H9 (cell line): ENCODE measurements around the gene RASGRP3. TPM values are rescaled to one million over a fixed set of nuclear protein-coding genes. Genes with fewer than 3 reads are reported as not detected.
A peak's percentile ranks its signal among the peaks of the same experiment; 100 is the strongest.

Source experiments
- DNase-seq: peaks from one replicate; pipeline ENCODE4 v3.0.0-alpha.2; 2017
- H2AFZ ChIP-seq: one replicate; pipeline ENCODE4 v1.6.1; 2013; ENCODE audit warnings: mild to moderate bottlenecking, low read length, control low read depth, moderate library complexity
- H2AK5ac ChIP-seq: 2 replicates; pipeline ENCODE4 v1.6.1; 2013; ENCODE audit warnings: low read length, control low read depth, mixed read lengths; ENCODE audit not compliant: insufficient read length
- H2BK120ac ChIP-seq: one replicate; pipeline ENCODE4 v1.6.1; 2013; ENCODE audit warnings: low read depth, mild to moderate bottlenecking, low read length, control low read depth, inconsistent platforms; ENCODE audit not compliant: poor library complexity, severe bottlenecking
- H2BK12ac ChIP-seq: 2 replicates; pipeline ENCODE4 v1.6.1; 2013; ENCODE audit warnings: low read length, control low read depth, mixed read lengths, low read depth; ENCODE audit not compliant: insufficient read length
- H2BK15ac ChIP-seq: 2 replicates; pipeline ENCODE4 v1.6.1; 2013; ENCODE audit warnings: low read depth, low read length, control low read depth
- H2BK20ac ChIP-seq: one replicate; pipeline ENCODE4 v1.6.1; 2013; ENCODE audit warnings: low read depth, mild to moderate bottlenecking, low read length, control low read depth, inconsistent platforms; ENCODE audit not compliant: poor library complexity, severe bottlenecking
- H2BK5ac ChIP-seq: 2 replicates; pipeline ENCODE4 v1.6.1; 2013; ENCODE audit warnings: low read length, control low read depth, mixed read lengths; ENCODE audit not compliant: insufficient read length
- H3K14ac ChIP-seq: 2 replicates; pipeline ENCODE4 v1.6.1; 2013; ENCODE audit warnings: low read length, control low read depth; ENCODE audit not compliant: insufficient read depth
- H3K18ac ChIP-seq: 2 replicates; pipeline ENCODE4 v1.6.1; 2013; ENCODE audit warnings: low read depth, mild to moderate bottlenecking, mixed read lengths, low read length, control low read depth; ENCODE audit not compliant: insufficient read length
- H3K23ac ChIP-seq: 2 replicates; pipeline ENCODE4 v1.6.1; 2013; ENCODE audit warnings: low read length, control low read depth, mixed read lengths, low read depth; ENCODE audit not compliant: insufficient read length
- H3K23me2 ChIP-seq: 2 replicates; pipeline ENCODE4 v1.6.1; 2013; ENCODE audit warnings: low read depth, mild to moderate bottlenecking, mixed read lengths, low read length, control low read depth; ENCODE audit not compliant: insufficient read length, poor library complexity, severe bottlenecking
- H3K27ac ChIP-seq: 2 replicates; pipeline ENCODE4 v1.5.1; 2013; ENCODE audit warnings: low read length, control low read depth, mixed read lengths, low read depth; ENCODE audit not compliant: insufficient read length
- H3K27me3 ChIP-seq: 2 replicates; pipeline ENCODE4 v1.6.1; 2013; ENCODE audit warnings: low read length, control low read depth, inconsistent platforms; ENCODE audit not compliant: insufficient read depth
- H3K4ac ChIP-seq: 2 replicates; pipeline ENCODE4 v1.6.1; 2013; ENCODE audit warnings: low read depth, mild to moderate bottlenecking, control low read depth, inconsistent platforms, low read length, moderate library complexity
- H3K4me1 ChIP-seq: 2 replicates; pipeline ENCODE4 v1.6.1; 2013; ENCODE audit warnings: low read length, control low read depth, inconsistent platforms; ENCODE audit not compliant: insufficient read depth
- H3K4me2 ChIP-seq: 2 replicates; pipeline ENCODE4 v1.6.1; 2013; ENCODE audit warnings: low read length, control low read depth, mixed read lengths; ENCODE audit not compliant: insufficient read length, insufficient read depth
- H3K56ac ChIP-seq: 2 replicates; pipeline ENCODE4 v1.6.1; 2013; ENCODE audit warnings: low read depth, mild to moderate bottlenecking, mixed read lengths, low read length, control low read depth; ENCODE audit not compliant: insufficient read length
- H3K79me1 ChIP-seq: 2 replicates; pipeline ENCODE4 v1.6.1; 2013; ENCODE audit warnings: low read depth, mild to moderate bottlenecking, moderate library complexity, low read length, control low read depth, inconsistent platforms; ENCODE audit not compliant: insufficient read depth, poor library complexity, severe bottlenecking
- H3K79me2 ChIP-seq: 2 replicates; pipeline ENCODE4 v1.6.1; 2013; ENCODE audit warnings: low read length, control low read depth, inconsistent platforms; ENCODE audit not compliant: insufficient read depth
- H3K9ac ChIP-seq: 2 replicates; pipeline ENCODE4 v1.6.1; 2013; ENCODE audit warnings: low read length, control low read depth, mixed read lengths; ENCODE audit not compliant: insufficient read length; ENCODE audit errors: extremely low read depth
- H3K9me3 ChIP-seq: one replicate; pipeline ENCODE4 v1.6.1; 2013; ENCODE audit warnings: low read depth, low read length, inconsistent platforms; ENCODE audit not compliant: control insufficient read depth
- H3T11ph ChIP-seq: one replicate; pipeline ENCODE4 v1.6.1; 2013; ENCODE audit warnings: mild to moderate bottlenecking, low read length, control low read depth, inconsistent platforms
- H4K20me1 ChIP-seq: one replicate; pipeline ENCODE4 v1.6.1; 2013; ENCODE audit not compliant: control insufficient read depth, insufficient read length, insufficient read depth
- H4K5ac ChIP-seq: 2 replicates; pipeline ENCODE4 v1.6.1; 2013; ENCODE audit warnings: low read depth, mild to moderate bottlenecking, mixed read lengths, low read length, control low read depth; ENCODE audit not compliant: insufficient read length
- H4K8ac ChIP-seq: replicated peaks from 2 replicates; pipeline ENCODE4 v1.6.1; 2013; ENCODE audit warnings: low read length, control low read depth, mixed read lengths, low read depth; ENCODE audit not compliant: insufficient read length
- H4K91ac ChIP-seq: 2 replicates; pipeline ENCODE4 v1.6.1; 2013; ENCODE audit warnings: low read depth, mild to moderate bottlenecking, moderate library complexity, mixed read lengths, low read length, control low read depth; ENCODE audit not compliant: insufficient read length
- H3K27ac Mint-ChIP-seq, 3 experiments: 2 replicates in 2 of 3; 3 replicates in 1 of 3; pipeline ENCODE4 v1.8.0; 2020 to 2021; ENCODE audit warnings: mixed read lengths in 3 of 3, mild to moderate bottlenecking in 1 of 3, moderate library complexity in 1 of 3
- H3K27me3 Mint-ChIP-seq: 2 replicates; pipeline ENCODE4 v1.8.0; 2021; ENCODE audit warnings: low read depth, mild to moderate bottlenecking, moderate library complexity, mixed read lengths
- H3K36me3 Mint-ChIP-seq, 3 experiments: 2 replicates in 2 of 3; 3 replicates in 1 of 3; pipeline ENCODE4 v1.8.0; 2020 to 2021; ENCODE audit warnings: low read depth in 3 of 3, mixed read lengths in 3 of 3; ENCODE audit not compliant: insufficient read depth in 1 of 3
- H3K4me1 Mint-ChIP-seq, 2 experiments: 2 replicates each; pipeline ENCODE4 v1.8.0; 2020; ENCODE audit warnings: mixed read lengths in 2 of 2
- H3K4me3 Mint-ChIP-seq, 2 experiments: 2 replicates in 1 of 2; 3 replicates in 1 of 2; pipeline ENCODE4 v1.8.0; 2020 to 2021; ENCODE audit warnings: mild to moderate bottlenecking in 2 of 2, mixed read lengths in 2 of 2, moderate library complexity in 1 of 2
- H3K9me3 Mint-ChIP-seq, 2 experiments: 2 replicates in 1 of 2; 3 replicates in 1 of 2; pipeline ENCODE4 v1.8.0; 2020; ENCODE audit warnings: mild to moderate bottlenecking in 2 of 2, mixed read lengths in 2 of 2, moderate library complexity in 1 of 2
- CTCF ChIP-seq: fragments of 200-600 bp; sonication (generic); conservative IDR thresholded peaks from 3 replicates; pipeline ENCODE4 v1.8.0; 2021; ENCODE audit warnings: antibody characterized with exemption, mild to moderate bottlenecking
- WGBS: extraction: QIAGEN DNeasy Blood & Tissue Kit; methylation state at CpG from one replicate; pipeline ENCODE4 v1.1.7; 2013; ENCODE audit warnings: missing lambda C conversion rate, low lambda C conversion rate, mixed read lengths; ENCODE audit not compliant: insufficient read length; ENCODE audit errors: extremely low coverage; 5-methylcytosine and 5-hydroxymethylcytosine counted together
- total RNA-seq: library from RNA; stranded (reverse); gene quantifications from 2 replicates; pipeline ENCODE4 v1.2.1, GENCODE V29; 2021

Gene RASGRP3
- total RNA-seq, 1 experiment from 2014 or later, result not detected

- no peaks in the 10 kb centered on the region for H3K79me1 ChIP-seq
- H2AFZ ChIP-seq, result peak overlapping the region; percentile 65
- peak; percentile 79 for DNase-seq
- Mint-ChIP-seq H3K4me3 (peak overlapping the region; percentile 70 to 71), H3K36me3 (peaks cover 3 to 15% (median 6%) of the 10 kb centered on the region in 3 experiments; a peak in 6 of 7 replicates), H3K9me3 (peaks cover 8 to 13% of the 10 kb centered on the region in 2 experiments), H3K27me3 (peaks cover 12% of the 10 kb centered on the region), H3K4me1 (peaks cover 11 to 12% of the 10 kb centered on the region in 2 experiments), H3K27ac (peak overlapping the region in 2 of 3 experiments; percentile 12 to 14; a peak in 1 of 7 replicates)
- H3K27me3 ChIP-seq, result no peaks in the 10 kb centered on the region; the same call in 1 of the 2 replicates
- no peaks in the 10 kb centered on the region for H3K9me3 ChIP-seq
- no peak overlapping the region for H3K23ac ChIP-seq
- H3K23me2 ChIP-seq, result no peaks in the 10 kb centered on the region
- H4K8ac ChIP-seq, result no peak overlapping the region
- no peak overlapping the region for H2BK5ac ChIP-seq
- WGBS, result no CpG with 5 or more reads among the region's 15 CpGs
- TF ChIP-seq CTCF, result peak; percentile 84
- H3K4me2 ChIP-seq, result peak overlapping the region; percentile 63
- no peak overlapping the region for H4K5ac ChIP-seq
- H3K79me2 ChIP-seq, result no peaks in the 10 kb centered on the region
- no peak overlapping the region for H2BK20ac ChIP-seq
- H3K4ac ChIP-seq, result no peak overlapping the region
- H3T11ph ChIP-seq, result no peak overlapping the region
- H3K4me1 ChIP-seq, result peaks cover 2% of the 10 kb centered on the region; the same call in 1 of the 2 replicates
- no peak overlapping the region for H2AK5ac ChIP-seq
- H3K9ac ChIP-seq, result no peak overlapping the region
- H3K27ac ChIP-seq, result no peak overlapping the region
- no peak overlapping the region for H3K56ac ChIP-seq
- H2BK15ac ChIP-seq, result no peak overlapping the region
- H3K14ac ChIP-seq, result peak overlapping the region; percentile 45; the same call in 1 of the 2 replicates
- peak overlapping the region; percentile 11 for H3K18ac ChIP-seq
- no peak overlapping the region for H2BK12ac ChIP-seq
- no peak overlapping the region for H2BK120ac ChIP-seq
- no peaks in the 10 kb centered on the region for H4K20me1 ChIP-seq
- H4K91ac ChIP-seq, result no peak overlapping the region
Observed at GRCh38 chr2:33475224-33476130, 972 bp upstream of the RASGRP3 start.
